HepG2 (cell line): Measurements from ENCODE around the gene TBC1D20. TPM values are rescaled to one million over a fixed set of nuclear protein-coding genes. Genes with fewer than 3 reads are reported as not detected.

Experiments
- ARID5B ChIP-seq: IDR thresholded peaks from 2 replicates; pipeline ENCODE4 v1.4.0; 2020; ENCODE audit warnings: mild to moderate bottlenecking, missing genetic modification reagents
- GATAD1 ChIP-seq: IDR thresholded peaks from 2 replicates; pipeline ENCODE4 v1.6.1; 2016; ENCODE audit warnings: missing genetic modification reagents, missing compliant biosample characterization
- KLF16 ChIP-seq, 2 experiments: sonication (generic) in 1 of 2; formaldehyde crosslinking in 1 of 2; IDR thresholded peaks; 2 replicates each; pipeline versions ENCODE4 v1.6.1 to v1.8.0; 2016 to 2023; ENCODE audit warnings: missing genetic modification reagents in 2 of 2, missing compliant biosample characterization in 1 of 2
- LCORL ChIP-seq, 2 experiments: fragments of 450-650 bp in 1 of 2; sonication (generic) in 1 of 2; formaldehyde crosslinking in 1 of 2; IDR thresholded peaks; 2 replicates each; pipeline versions ENCODE4 v1.5.0 to v1.6.1; 2017 to 2020; ENCODE audit warnings: antibody characterized with exemption in 1 of 2, missing genetic modification reagents in 1 of 2
- NR0B2 ChIP-seq: sonication (generic); formaldehyde crosslinking; IDR thresholded peaks from 2 replicates; pipeline ENCODE4 v1.4.0; 2020; ENCODE audit warnings: mild to moderate bottlenecking, missing genetic modification reagents
- PCBP2 ChIP-seq: fragments of 200-400 bp; formaldehyde crosslinking; optimal IDR thresholded peaks from 2 replicates; pipeline ENCODE3; 2018; ENCODE audit warnings: low read length, low read depth; ENCODE audit not compliant: poor library complexity, severe bottlenecking
- PITX1 ChIP-seq: sonication (generic); formaldehyde crosslinking; IDR thresholded peaks from 2 replicates; pipeline ENCODE4 v1.5.1; 2020; ENCODE audit warnings: mild to moderate bottlenecking, missing genetic modification reagents
- PTBP1 ChIP-seq: fragments of 200-400 bp; formaldehyde crosslinking; IDR thresholded peaks from 2 replicates; pipeline ENCODE4 v1.6.1; 2018; ENCODE audit warnings: low read length, low read depth; ENCODE audit not compliant: poor library complexity, severe bottlenecking
- RXRA ChIP-seq: sonication (generic); formaldehyde crosslinking; IDR thresholded peaks from 2 replicates; pipeline ENCODE4 v1.5.1; 2020; ENCODE audit warnings: missing genetic modification reagents
- SNAPC2 ChIP-seq: sonication (generic); formaldehyde crosslinking; IDR thresholded peaks from 2 replicates; pipeline ENCODE4 v1.8.1; 2022; ENCODE audit warnings: mild to moderate bottlenecking, missing genetic modification reagents
- STAG1 ChIP-seq: sonication (generic); formaldehyde crosslinking; IDR thresholded peaks from 2 replicates; pipeline ENCODE4 v1.4.0; 2020; ENCODE audit warnings: missing genetic modification reagents
- U2AF2 ChIP-seq: fragments of 200-400 bp; formaldehyde crosslinking; IDR thresholded peaks from 2 replicates; pipeline ENCODE4 v1.6.1; 2017; ENCODE audit warnings: low read depth, mild to moderate bottlenecking, low read length
- ZGPAT ChIP-seq: IDR thresholded peaks from 2 replicates; pipeline ENCODE4 v1.6.1; 2016; ENCODE audit warnings: mild to moderate bottlenecking
- ZNF10 ChIP-seq: sonication (generic); formaldehyde crosslinking; IDR thresholded peaks from 2 replicates; pipeline ENCODE4 v1.4.0; 2020; ENCODE audit warnings: mild to moderate bottlenecking, low read depth, missing genetic modification reagents, borderline replicate concordance
- ZNF142 ChIP-seq: sonication (generic); formaldehyde crosslinking; IDR thresholded peaks from 2 replicates; pipeline ENCODE4 v1.4.0; 2020; ENCODE audit warnings: missing genetic modification reagents
- ZNF326 ChIP-seq: sonication (generic); formaldehyde crosslinking; IDR thresholded peaks from 2 replicates; pipeline ENCODE4 v1.4.0; 2020; ENCODE audit warnings: missing genetic modification reagents, borderline replicate concordance
- ZNF446 ChIP-seq: sonication (generic); formaldehyde crosslinking; IDR thresholded peaks from 2 replicates; pipeline ENCODE4 v1.5.0; 2020; ENCODE audit warnings: mild to moderate bottlenecking, missing genetic modification reagents
- ZNF546 ChIP-seq: sonication (generic); formaldehyde crosslinking; conservative IDR thresholded peaks from 2 replicates; pipeline ENCODE4 v1.8.1; 2023; ENCODE audit warnings: mild to moderate bottlenecking, missing genetic modification reagents
- ZNF547 ChIP-seq: sonication (generic); formaldehyde crosslinking; IDR thresholded peaks from 2 replicates; pipeline ENCODE4 v1.5.1; 2020; ENCODE audit warnings: mild to moderate bottlenecking, missing genetic modification reagents
- polyA plus RNA-seq, 8 experiments: library from polyadenylated mRNA; depleted of rRNA in 3 of 8; stranded (reverse) in 7 of 8; unstranded in 1 of 8; fragments of >200 nt; fragmentation: Illumina TruSeq in 4 of 8; extraction: Trizol in 4 of 8; gene quantifications; 2 replicates each; pipeline versions ENCODE4 v1.2.1 to v1.2.3, GENCODE V29; 2011 to 2016; ENCODE audit warnings: low read depth in 4 of 8, missing spikeins in 1 of 8, mixed read lengths in 1 of 8; ENCODE audit not compliant: insufficient read depth in 1 of 8
- total RNA-seq, 5 experiments: library from RNA; depleted of rRNA; stranded (reverse); fragments of >200 nt; fragmentation: Illumina TruSeq; extraction: Trizol; gene quantifications; 2 replicates each; pipeline ENCODE4 v1.2.3, GENCODE V29; 2016; ENCODE audit warnings: low read depth in 1 of 5

TBC1D20 gene
- total and polyA plus RNA-seq, 2 of the 13 experiments (the other 11 are each of a cell fraction or from before 2014, with no cell fraction given): 36.6 to 47.1 TPM

- no peak for TF ChIP-seq ZNF142 (CRISPR knock-in tag)
- TF ChIP-seq ZNF326 (CRISPR knock-in tag): no peak
- no peak for TF ChIP-seq PTBP1
- no peak for TF ChIP-seq U2AF2
- TF ChIP-seq RXRA (CRISPR knock-in tag): no peak
- TF ChIP-seq ZNF446 (CRISPR knock-in tag): no peak
- TF ChIP-seq ZNF10: no peak
- TF ChIP-seq NR0B2: no peak
- no peak for TF ChIP-seq ZNF547 (CRISPR knock-in tag)
- no peak for TF ChIP-seq ZNF546 (CRISPR knock-in tag)
- TF ChIP-seq ZGPAT: no peak
- TF ChIP-seq PCBP2: no peak
- peak; percentile 77 for TF ChIP-seq STAG1
- no peak for TF ChIP-seq LCORL (IDR thresholded peaks at IDR 0.05)
- TF ChIP-seq LCORL (CRISPR knock-in tag; IDR thresholded peaks at IDR 0.05): no peak
- peak; percentile 37; the same call in 1 of the 2 replicates for TF ChIP-seq PITX1
- TF ChIP-seq ARID5B (CRISPR knock-in tag): peak; percentile 42; the same call in 1 of the 2 replicates
- no peak for TF ChIP-seq GATAD1
- 0 out of 2 replicates have a peak, but pooled peaks have one; percentile 26 for TF ChIP-seq SNAPC2 (CRISPR knock-in tag)
- peak in 1 of 2 experiments; percentile 63; a peak in 1 of 4 replicates for TF ChIP-seq KLF16 (CRISPR knock-in tag; IDR thresholded peaks at IDR 0.05)
Measured at GRCh38 chr20:478949-479429, 16.7 kb upstream of the TBC1D20 start (continued).
